GDM1 (cell line): Measurements from ENCODE around the gene WBP1.
"Not testable (repeated sequence)": the region's sequence is repeated elsewhere in the genome, so short reads cannot be mapped to it uniquely, and the experiment has no call there.

Experiments
- DNase-seq: peaks from one replicate; lab custom pipeline; 2025; lab: John Stamatoyannopoulos, UW

Gene WBP1

GRCh38 chr2:74458132-74458937 is at the start of gene WBP1:
Gene WBP1, plus strand, starts transcription at chr2:74458438. Its CDS starts 165 bp downstream, at chr2:74458603.
- DNase-seq = peak; percentile 100

GRCh38 chr2:74413001-74413698 is 45.1 kb upstream of the WBP1 start:
- no peak for DNase-seq

GRCh38 chr2:74414441-74414840 is 43.8 kb upstream of the WBP1 start:
- no peak for DNase-seq

GRCh38 chr2:74414881-74415761 is 43.1 kb upstream of the WBP1 start:
- no peak for DNase-seq

GRCh38 chr2:74415762-74416395 is 42.4 kb upstream of the WBP1 start:
- DNase-seq = no peak

GRCh38 chr2:74416778-74417177 is 41.5 kb upstream of the WBP1 start:
- DNase-seq = no peak

GRCh38 chr2:74417197-74417596 is 41.0 kb upstream of the WBP1 start:
- DNase-seq = no peak

- DNase-seq = no peak
Measured at GRCh38 chr2:74417763-74418162, 40.5 kb upstream of the WBP1 start.

GRCh38 chr2:74418312-74418711 is 39.9 kb upstream of the WBP1 start:
- DNase-seq = no peak

GRCh38 chr2:74419345-74419744 is 38.9 kb upstream of the WBP1 start:
- DNase-seq = no peak

GRCh38 chr2:74420006-74420405 is 38.2 kb upstream of the WBP1 start:
- DNase-seq = no peak

- not testable (repeated sequence) for DNase-seq
Measured at GRCh38 chr2:74420443-74421103, 37.7 kb upstream of the WBP1 start.

- DNase-seq = peak; percentile 88
Measured at GRCh38 chr2:74421221-74421870, 36.9 kb upstream of the WBP1 start, which contains the start of the genes C2orf81 and WDR54. Gene C2orf81, minus strand, starts transcription at chr2:74421619. Its CDS starts 59 bp downstream, at chr2:74421560. Gene WDR54, plus strand, starts transcription at chr2:74421730. Its CDS starts 424 bp downstream, at chr2:74422154.

- DNase-seq = no peak
Measured at GRCh38 chr2:74423231-74424095, 34.8 kb upstream of the WBP1 start.

- no peak for DNase-seq
Measured at GRCh38 chr2:74424139-74424992, 33.9 kb upstream of the WBP1 start.

GRCh38 chr2:74424995-74425406 is 33.2 kb upstream of the WBP1 start:
- DNase-seq = no peak

GRCh38 chr2:74425523-74425922 is 32.7 kb upstream of the WBP1 start:
- no peak for DNase-seq

GRCh38 chr2:74426181-74426758 is 32.0 kb upstream of the WBP1 start:
- DNase-seq = no peak
